Neural cell (in vitro differentiated cells): ENCODE data around the gene ANTXR2. TPM values are rescaled to one million over a fixed set of nuclear protein-coding genes. Genes with fewer than 3 reads are reported as not detected.

Source experiments
- H2AFZ ChIP-seq: fragments of 200-600, 300-800 bp; sonication (generic), shearing (Covaris generic); 2 replicates; pipeline ENCODE4 v1.6.0; 2014; ENCODE audit warnings: low read depth, mild to moderate bottlenecking, antibody characterized with exemption, low read length, moderate library complexity
- H3F3A ChIP-seq: fragments of 200-600 bp; shearing (Covaris generic); 2 replicates; pipeline ENCODE4 v1.6.1; 2016; ENCODE audit warnings: mild to moderate bottlenecking, moderate library complexity, mixed read lengths, antibody characterized with exemption, low read length; ENCODE audit not compliant: insufficient read depth, poor library complexity, severe bottlenecking
- H3K27ac ChIP-seq: fragments of 200-600, 300-800 bp; sonication (generic), shearing (Covaris generic); 2 replicates; pipeline ENCODE4 v1.5.1; 2014; ENCODE audit warnings: mild to moderate bottlenecking, low read length, moderate library complexity
- H3K27me3 ChIP-seq: fragments of 300-800, 200-600 bp; sonication (generic), shearing (Covaris generic); 2 replicates; pipeline ENCODE4 v1.6.0; 2014; ENCODE audit warnings: mild to moderate bottlenecking, low read depth, low read length, moderate library complexity; ENCODE audit not compliant: insufficient read depth
- H3K36me3 ChIP-seq: fragments of 300-800, 200-600 bp; sonication (generic), shearing (Covaris generic); 2 replicates; pipeline ENCODE4 v1.5.1; 2014; ENCODE audit warnings: mild to moderate bottlenecking, antibody characterized with exemption, low read length, moderate library complexity; ENCODE audit not compliant: insufficient read depth
- H3K4me2 ChIP-seq: fragments of 300-800, 200-600 bp; sonication (generic), shearing (Covaris generic); 2 replicates; pipeline ENCODE4 v1.6.0; 2014; ENCODE audit warnings: mild to moderate bottlenecking, low read length
- H3K4me3 ChIP-seq: fragments of 300-800, 200-600 bp; sonication (generic), shearing (Covaris generic); 2 replicates; pipeline ENCODE4 v1.5.1; 2014; ENCODE audit warnings: mild to moderate bottlenecking, low read length, moderate library complexity
- H3K79me2 ChIP-seq: fragments of 200-600 bp; shearing (Covaris generic); replicated peaks from 2 replicates; pipeline ENCODE4 v1.6.0; 2014; ENCODE audit warnings: mild to moderate bottlenecking, low read length, moderate library complexity; ENCODE audit not compliant: insufficient read depth
- H3K9ac ChIP-seq: fragments of 300-800, 200-600 bp; sonication (generic), shearing (Covaris generic); 2 replicates; pipeline ENCODE4 v1.6.1; 2016; ENCODE audit warnings: mild to moderate bottlenecking, low read length, mixed read lengths
- H3K9me2 ChIP-seq: fragments of 200-600 bp; shearing (Covaris generic); 2 replicates; pipeline ENCODE4 v1.6.1; 2016; ENCODE audit warnings: mild to moderate bottlenecking, low read length, mixed read lengths; ENCODE audit not compliant: insufficient read depth
- H3K9me3 ChIP-seq: fragments of 200-600, 300-800 bp; sonication (generic), shearing (Covaris generic); 2 replicates; pipeline ENCODE4 v1.6.1; 2016; ENCODE audit warnings: mild to moderate bottlenecking, mixed run types, low read length, moderate library complexity, mixed read lengths
- H4K20me1 ChIP-seq: fragments of 200-600 bp; shearing (Covaris generic); 2 replicates; pipeline ENCODE4 v1.6.1; 2016; ENCODE audit warnings: mild to moderate bottlenecking, mixed run types; ENCODE audit not compliant: insufficient read depth
- EP300 ChIP-seq: fragments of 450-650 bp; conservative IDR thresholded peaks from 2 replicates; pipeline ENCODE4 v1.6.1; 2014; ENCODE audit warnings: antibody characterized with exemption, mild to moderate bottlenecking, moderate library complexity; ENCODE audit not compliant: poor library complexity, severe bottlenecking
- EZH2 ChIP-seq: fragments of 200-600, 300-800 bp; shearing (Covaris generic), sonication (generic); IDR thresholded peaks from 2 replicates; pipeline ENCODE4 v1.6.1; 2014; ENCODE audit warnings: antibody characterized with exemption, low read length, borderline replicate concordance, mild to moderate bottlenecking; ENCODE audit not compliant: insufficient read depth, poor library complexity, severe bottlenecking
- MXI1 ChIP-seq: fragments of 450-650 bp; conservative IDR thresholded peaks from 2 replicates; pipeline ENCODE4 v1.6.1; 2014; ENCODE audit warnings: antibody characterized with exemption, mild to moderate bottlenecking; ENCODE audit not compliant: poor library complexity, severe bottlenecking
- POLR2AphosphoS5 ChIP-seq: IDR thresholded peaks from 2 replicates; pipeline ENCODE4 v1.6.1; 2012
- RAD21 ChIP-seq: fragments of 450-650 bp; conservative IDR thresholded peaks from 2 replicates; pipeline ENCODE4 v1.6.1; 2014; ENCODE audit warnings: antibody characterized with exemption, mild to moderate bottlenecking, moderate library complexity
- SMC3 ChIP-seq: fragments of 450-650 bp; conservative IDR thresholded peaks from 2 replicates; pipeline ENCODE4 v1.6.1; 2014; ENCODE audit warnings: antibody characterized with exemption, mild to moderate bottlenecking, moderate library complexity; ENCODE audit not compliant: poor library complexity
- TAF1 ChIP-seq: IDR thresholded peaks from 2 replicates; pipeline ENCODE4 v1.6.1; 2012; ENCODE audit warnings: low read depth
- polyA plus RNA-seq: library from polyadenylated mRNA; depleted of rRNA; stranded (reverse); fragments of >200 nt; gene quantifications from 2 replicates; pipeline ENCODE4 v1.2.3, GENCODE V29; 2014
- TF ChIP-seq, protein P1 (sequence below): IDR thresholded peaks from 2 replicates; pipeline ENCODE4 v1.6.1; 2012; ENCODE audit warnings: borderline replicate concordance
- TF ChIP-seq, protein P2 (sequence below): fragments of 450-650 bp; IDR thresholded peaks from 2 replicates; pipeline ENCODE4 v1.5.1; 2014; ENCODE audit warnings: antibody characterized with exemption, mild to moderate bottlenecking, moderate library complexity; ENCODE audit not compliant: poor library complexity, severe bottlenecking

Gene ANTXR2
- polyA plus RNA-seq, 1 donor from 2014 or later = 31.7 TPM

DNA sequence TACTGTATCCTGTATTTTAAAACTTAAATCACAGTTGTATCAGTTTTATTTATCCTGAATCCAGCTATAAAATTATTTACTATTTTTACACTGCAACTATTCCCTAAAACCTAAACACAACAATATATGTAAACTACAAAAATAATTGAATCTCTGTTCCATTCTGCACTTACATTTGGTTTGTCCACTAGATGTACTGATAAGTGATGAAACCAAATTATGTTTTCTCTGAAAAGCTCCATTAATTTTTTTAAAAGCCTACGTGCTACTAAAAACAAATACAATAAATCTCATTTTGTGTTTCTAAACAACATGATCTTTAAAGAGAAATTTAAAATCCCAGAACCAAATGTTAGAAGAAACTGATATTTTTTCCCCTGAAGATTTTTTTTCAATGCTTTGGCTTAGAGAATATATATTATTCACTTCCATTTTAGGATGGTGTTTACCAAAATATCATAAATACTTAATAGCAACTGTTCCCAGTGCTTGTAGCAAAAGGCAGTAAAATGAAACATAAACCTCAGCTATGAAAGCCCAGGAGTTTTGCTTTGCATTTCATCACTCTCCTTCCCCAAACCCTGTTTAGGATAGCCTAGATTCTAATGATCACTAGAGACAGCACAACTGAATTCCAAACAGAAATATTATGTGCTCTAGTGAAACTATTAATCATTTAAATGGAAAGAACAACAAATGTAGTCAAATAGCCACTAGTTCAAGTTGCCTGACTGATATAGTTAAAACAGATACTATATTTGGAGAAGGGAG, 19.7 kb downstream of the ANTXR2 start:
- Histone ChIP-seq H3K9ac (no peak overlapping the region), H3K27me3 (no peaks in the 10 kb centered on the region), H3K9me2 (no peaks in the 10 kb centered on the region), H3K4me2 (no peak overlapping the region), H3K79me2 (no peaks in the 10 kb centered on the region), H3K27ac (no peak overlapping the region), H3K9me3 (no peaks in the 10 kb centered on the region), H3F3A (no peaks in the 10 kb centered on the region), H4K20me1 (no peaks in the 10 kb centered on the region), H2AFZ (no peak overlapping the region), H3K4me3 (no peak overlapping the region), H3K36me3 (no peaks in the 10 kb centered on the region)
- no peak for TF ChIP-seq MXI1
- TF ChIP-seq EZH2 = no peak
- TF ChIP-seq, protein P1, sequence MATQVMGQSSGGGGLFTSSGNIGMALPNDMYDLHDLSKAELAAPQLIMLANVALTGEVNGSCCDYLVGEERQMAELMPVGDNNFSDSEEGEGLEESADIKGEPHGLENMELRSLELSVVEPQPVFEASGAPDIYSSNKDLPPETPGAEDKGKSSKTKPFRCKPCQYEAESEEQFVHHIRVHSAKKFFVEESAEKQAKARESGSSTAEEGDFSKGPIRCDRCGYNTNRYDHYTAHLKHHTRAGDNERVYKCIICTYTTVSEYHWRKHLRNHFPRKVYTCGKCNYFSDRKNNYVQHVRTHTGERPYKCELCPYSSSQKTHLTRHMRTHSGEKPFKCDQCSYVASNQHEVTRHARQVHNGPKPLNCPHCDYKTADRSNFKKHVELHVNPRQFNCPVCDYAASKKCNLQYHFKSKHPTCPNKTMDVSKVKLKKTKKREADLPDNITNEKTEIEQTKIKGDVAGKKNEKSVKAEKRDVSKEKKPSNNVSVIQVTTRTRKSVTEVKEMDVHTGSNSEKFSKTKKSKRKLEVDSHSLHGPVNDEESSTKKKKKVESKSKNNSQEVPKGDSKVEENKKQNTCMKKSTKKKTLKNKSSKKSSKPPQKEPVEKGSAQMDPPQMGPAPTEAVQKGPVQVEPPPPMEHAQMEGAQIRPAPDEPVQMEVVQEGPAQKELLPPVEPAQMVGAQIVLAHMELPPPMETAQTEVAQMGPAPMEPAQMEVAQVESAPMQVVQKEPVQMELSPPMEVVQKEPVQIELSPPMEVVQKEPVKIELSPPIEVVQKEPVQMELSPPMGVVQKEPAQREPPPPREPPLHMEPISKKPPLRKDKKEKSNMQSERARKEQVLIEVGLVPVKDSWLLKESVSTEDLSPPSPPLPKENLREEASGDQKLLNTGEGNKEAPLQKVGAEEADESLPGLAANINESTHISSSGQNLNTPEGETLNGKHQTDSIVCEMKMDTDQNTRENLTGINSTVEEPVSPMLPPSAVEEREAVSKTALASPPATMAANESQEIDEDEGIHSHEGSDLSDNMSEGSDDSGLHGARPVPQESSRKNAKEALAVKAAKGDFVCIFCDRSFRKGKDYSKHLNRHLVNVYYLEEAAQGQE = no peak
- TF ChIP-seq SMC3 = no peak
- TF ChIP-seq, protein P2, sequence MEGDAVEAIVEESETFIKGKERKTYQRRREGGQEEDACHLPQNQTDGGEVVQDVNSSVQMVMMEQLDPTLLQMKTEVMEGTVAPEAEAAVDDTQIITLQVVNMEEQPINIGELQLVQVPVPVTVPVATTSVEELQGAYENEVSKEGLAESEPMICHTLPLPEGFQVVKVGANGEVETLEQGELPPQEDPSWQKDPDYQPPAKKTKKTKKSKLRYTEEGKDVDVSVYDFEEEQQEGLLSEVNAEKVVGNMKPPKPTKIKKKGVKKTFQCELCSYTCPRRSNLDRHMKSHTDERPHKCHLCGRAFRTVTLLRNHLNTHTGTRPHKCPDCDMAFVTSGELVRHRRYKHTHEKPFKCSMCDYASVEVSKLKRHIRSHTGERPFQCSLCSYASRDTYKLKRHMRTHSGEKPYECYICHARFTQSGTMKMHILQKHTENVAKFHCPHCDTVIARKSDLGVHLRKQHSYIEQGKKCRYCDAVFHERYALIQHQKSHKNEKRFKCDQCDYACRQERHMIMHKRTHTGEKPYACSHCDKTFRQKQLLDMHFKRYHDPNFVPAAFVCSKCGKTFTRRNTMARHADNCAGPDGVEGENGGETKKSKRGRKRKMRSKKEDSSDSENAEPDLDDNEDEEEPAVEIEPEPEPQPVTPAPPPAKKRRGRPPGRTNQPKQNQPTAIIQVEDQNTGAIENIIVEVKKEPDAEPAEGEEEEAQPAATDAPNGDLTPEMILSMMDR = no peak
- no peak for TF ChIP-seq EP300
- no peak for TF ChIP-seq TAF1
- TF ChIP-seq RAD21 = no peak
- no peak for TF ChIP-seq POLR2AphosphoS5

GRCh38 chr4:80049813-80050534, 23.1 kb downstream of the ANTXR2 start:
- H3K4me3 ChIP-seq = no peak overlapping the region
- no peaks in the 10 kb centered on the region for H3K9me3 ChIP-seq
- H3K79me2 ChIP-seq = no peaks in the 10 kb centered on the region
- no peak overlapping the region for H3K4me2 ChIP-seq
- no peaks in the 10 kb centered on the region for H4K20me1 ChIP-seq
- H3F3A ChIP-seq = no peaks in the 10 kb centered on the region
- H3K9ac ChIP-seq = no peak overlapping the region
- no peaks in the 10 kb centered on the region for H3K9me2 ChIP-seq
- peaks cover 4% of the 10 kb centered on the region for H3K36me3 ChIP-seq
- TF ChIP-seq POLR2AphosphoS5 (no peak), SMC3 (no peak), TAF1 (no peak), EP300 (no peak), MXI1 (no peak), RAD21 (no peak), EZH2 (no peak)
- TF ChIP-seq, protein P1 = no peak
- TF ChIP-seq, protein P2 = no peak
- no peak overlapping the region for H3K27ac ChIP-seq
- H3K27me3 ChIP-seq = no peaks in the 10 kb centered on the region
- H2AFZ ChIP-seq = no peak overlapping the region
